ENCODE data around the gene UNC119B. TPM values are rescaled to one million over a fixed set of nuclear protein-coding genes. Genes with fewer than 3 reads are reported as not detected.

Gene UNC119B
- total and polyA plus RNA-seq, 3 donors from 2014 or later = 42.2 to 45.2 (median 43.3) TPM

DNA sequence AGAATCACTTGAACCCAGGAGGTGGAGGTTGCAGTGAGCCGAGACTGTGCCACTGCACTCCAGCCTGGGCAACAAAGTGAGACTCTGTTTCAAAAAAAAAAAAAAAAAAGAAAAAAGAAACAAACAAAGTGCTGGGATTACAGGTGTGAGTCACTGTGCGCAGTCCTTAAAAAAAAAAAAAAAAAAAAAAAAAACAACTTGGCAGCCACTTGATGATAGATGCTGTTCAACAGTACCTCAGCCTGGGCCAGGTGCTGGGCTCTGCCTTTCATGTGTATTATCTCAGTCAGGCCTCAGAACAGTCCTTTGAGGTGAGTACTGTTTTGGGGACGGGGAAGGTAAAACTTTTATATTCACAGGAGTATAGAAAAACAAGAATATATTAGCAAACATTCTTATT is 24.9 kb downstream of the UNC119B start:
- 79 to 91% methylated on average over 3 of the region's 3 CpGs for WGBS, 2 donors

DNA sequence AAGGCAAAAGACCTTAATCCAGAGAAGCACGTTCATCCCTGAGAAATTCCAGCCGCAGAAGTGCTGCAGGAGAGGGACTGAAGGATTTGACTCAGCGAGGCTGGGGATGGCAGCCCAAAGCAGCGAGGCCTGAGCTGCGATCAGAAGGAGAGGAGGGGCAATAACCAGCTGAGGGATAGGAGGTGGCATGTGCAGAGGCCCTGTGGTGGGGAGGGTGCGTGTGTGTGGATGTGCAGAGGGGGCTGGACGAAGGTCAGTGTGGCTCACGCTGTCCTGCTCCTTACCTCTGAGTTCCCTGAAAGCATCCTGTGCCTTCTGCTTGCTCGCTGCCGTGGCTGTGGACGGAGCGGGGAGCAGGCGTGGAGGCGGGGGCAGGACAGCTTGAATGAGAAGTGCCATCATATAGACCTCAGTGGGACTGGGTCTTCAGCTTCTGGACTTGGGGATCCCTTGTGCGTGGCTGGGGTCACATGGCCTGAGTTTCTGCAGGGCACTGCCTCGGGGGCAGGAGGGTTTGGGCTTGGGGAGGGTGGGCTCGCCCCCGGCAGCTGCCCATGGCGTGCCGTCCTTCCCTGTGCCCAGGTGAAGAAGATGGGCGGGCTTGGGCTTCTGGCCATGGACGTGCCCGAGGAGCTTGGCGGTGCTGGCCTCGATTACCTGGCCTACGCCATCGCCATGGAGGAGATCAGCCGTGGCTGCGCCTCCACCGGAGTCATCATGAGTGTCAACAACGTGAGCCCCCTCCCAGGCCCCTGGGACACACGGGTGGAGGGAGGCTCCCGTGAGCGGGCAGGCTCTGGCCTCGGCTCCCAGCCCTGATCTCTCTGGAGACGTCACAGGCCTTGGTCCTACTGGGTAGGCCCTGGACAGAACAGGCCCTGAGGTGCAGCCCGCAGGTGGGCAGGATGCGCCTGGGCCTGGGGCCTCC is 26.4 kb downstream of the UNC119B start:
- TF ChIP-seq, protein P1, sequence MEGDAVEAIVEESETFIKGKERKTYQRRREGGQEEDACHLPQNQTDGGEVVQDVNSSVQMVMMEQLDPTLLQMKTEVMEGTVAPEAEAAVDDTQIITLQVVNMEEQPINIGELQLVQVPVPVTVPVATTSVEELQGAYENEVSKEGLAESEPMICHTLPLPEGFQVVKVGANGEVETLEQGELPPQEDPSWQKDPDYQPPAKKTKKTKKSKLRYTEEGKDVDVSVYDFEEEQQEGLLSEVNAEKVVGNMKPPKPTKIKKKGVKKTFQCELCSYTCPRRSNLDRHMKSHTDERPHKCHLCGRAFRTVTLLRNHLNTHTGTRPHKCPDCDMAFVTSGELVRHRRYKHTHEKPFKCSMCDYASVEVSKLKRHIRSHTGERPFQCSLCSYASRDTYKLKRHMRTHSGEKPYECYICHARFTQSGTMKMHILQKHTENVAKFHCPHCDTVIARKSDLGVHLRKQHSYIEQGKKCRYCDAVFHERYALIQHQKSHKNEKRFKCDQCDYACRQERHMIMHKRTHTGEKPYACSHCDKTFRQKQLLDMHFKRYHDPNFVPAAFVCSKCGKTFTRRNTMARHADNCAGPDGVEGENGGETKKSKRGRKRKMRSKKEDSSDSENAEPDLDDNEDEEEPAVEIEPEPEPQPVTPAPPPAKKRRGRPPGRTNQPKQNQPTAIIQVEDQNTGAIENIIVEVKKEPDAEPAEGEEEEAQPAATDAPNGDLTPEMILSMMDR (IDR thresholded peaks at IDR 0.05) = no peak
- no peak for TF ChIP-seq POLR2A (IDR thresholded peaks at IDR 0.05)
- H3K9me3 ChIP-seq = no peaks in the 10 kb centered on the region
- H3K27ac ChIP-seq = no peak overlapping the region
- no peak for DNase-seq
- no peak overlapping the region for H3K4me3 ChIP-seq
- no peaks in the 10 kb centered on the region for H3K4me1 ChIP-seq
- H3K27me3 ChIP-seq = no peaks in the 10 kb centered on the region
- no peaks in the 10 kb centered on the region for H3K36me3 ChIP-seq (ENCODE audit: low read depth, missing control alignments)
- intact Hi-C loops (cut with DNase I; ENCODE audit: low total_unique reads) = no loop called here
- whole genome bisulfite sequencing, 2 donors = 94 to 98% methylated on average over 13 to 38 of the region's 38 CpGs

More for the DNA sequence above, 24.9 kb downstream of the UNC119B start:
- intact Hi-C loops (cut with DNase I; ENCODE audit: low total_unique reads) = no loop called here
- Histone ChIP-seq H3K27ac (no peak overlapping the region), H3K36me3 (ENCODE audit: low read depth, missing control alignments) (no peaks in the 10 kb centered on the region), H3K4me3 (no peak overlapping the region), H3K27me3 (no peaks in the 10 kb centered on the region), H3K9me3 (no peaks in the 10 kb centered on the region), H3K4me1 (no peaks in the 10 kb centered on the region)
- no peak for TF ChIP-seq POLR2A (IDR thresholded peaks at IDR 0.05)
- TF ChIP-seq, protein P1 (IDR thresholded peaks at IDR 0.05) = no peak
- DNase-seq = no peak

DNA sequence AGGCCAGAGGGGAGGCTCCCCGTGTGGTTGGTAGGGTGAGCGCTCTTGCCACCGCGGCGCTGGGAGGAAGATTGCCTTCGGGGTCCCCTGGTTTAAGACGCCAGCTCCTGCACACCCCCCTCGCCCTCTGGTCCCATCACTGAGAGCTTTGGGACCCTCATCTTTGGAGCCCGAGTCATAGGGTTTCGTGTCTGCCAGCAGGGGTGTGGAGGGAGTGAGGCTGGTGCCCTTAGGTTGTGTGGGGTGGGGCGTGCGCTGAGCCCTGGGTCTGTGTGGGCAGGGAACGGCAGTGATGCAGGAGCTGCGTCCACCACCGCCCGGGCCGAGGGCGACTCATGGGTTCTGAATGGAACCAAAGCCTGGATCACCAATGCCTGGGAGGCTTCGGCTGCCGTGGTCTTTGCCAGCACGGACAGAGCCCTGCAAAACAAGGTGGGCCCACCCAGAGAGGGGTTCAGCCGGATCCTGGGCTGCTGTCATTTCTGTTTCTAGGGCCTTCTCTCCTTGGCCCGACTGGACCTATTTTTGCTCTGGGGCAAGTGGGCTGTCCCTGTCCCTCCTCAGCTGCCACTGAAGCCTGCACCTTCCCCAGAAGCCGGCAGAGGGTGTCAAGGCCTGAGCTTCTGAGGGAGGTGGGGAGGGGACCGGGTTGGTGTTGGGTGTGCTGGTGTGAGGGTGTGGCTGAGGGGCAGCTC is 27.4 kb downstream of the UNC119B start:
- Histone ChIP-seq H3K27me3 (no peaks in the 10 kb centered on the region), H3K36me3 (ENCODE audit: low read depth, missing control alignments) (no peaks in the 10 kb centered on the region), H3K4me3 (no peak overlapping the region), H3K4me1 (no peaks in the 10 kb centered on the region), H3K9me3 (no peaks in the 10 kb centered on the region), H3K27ac (no peak overlapping the region)
- WGBS, 2 donors = 92 to 100% methylated on average over 9 to 25 of the region's 25 CpGs
- TF ChIP-seq POLR2A (IDR thresholded peaks at IDR 0.05) = no peak
- TF ChIP-seq, protein P1 (IDR thresholded peaks at IDR 0.05) = no peak
- DNase-seq = no peak
- intact Hi-C loops (cut with DNase I; ENCODE audit: low total_unique reads) = no loop called here

DNA sequence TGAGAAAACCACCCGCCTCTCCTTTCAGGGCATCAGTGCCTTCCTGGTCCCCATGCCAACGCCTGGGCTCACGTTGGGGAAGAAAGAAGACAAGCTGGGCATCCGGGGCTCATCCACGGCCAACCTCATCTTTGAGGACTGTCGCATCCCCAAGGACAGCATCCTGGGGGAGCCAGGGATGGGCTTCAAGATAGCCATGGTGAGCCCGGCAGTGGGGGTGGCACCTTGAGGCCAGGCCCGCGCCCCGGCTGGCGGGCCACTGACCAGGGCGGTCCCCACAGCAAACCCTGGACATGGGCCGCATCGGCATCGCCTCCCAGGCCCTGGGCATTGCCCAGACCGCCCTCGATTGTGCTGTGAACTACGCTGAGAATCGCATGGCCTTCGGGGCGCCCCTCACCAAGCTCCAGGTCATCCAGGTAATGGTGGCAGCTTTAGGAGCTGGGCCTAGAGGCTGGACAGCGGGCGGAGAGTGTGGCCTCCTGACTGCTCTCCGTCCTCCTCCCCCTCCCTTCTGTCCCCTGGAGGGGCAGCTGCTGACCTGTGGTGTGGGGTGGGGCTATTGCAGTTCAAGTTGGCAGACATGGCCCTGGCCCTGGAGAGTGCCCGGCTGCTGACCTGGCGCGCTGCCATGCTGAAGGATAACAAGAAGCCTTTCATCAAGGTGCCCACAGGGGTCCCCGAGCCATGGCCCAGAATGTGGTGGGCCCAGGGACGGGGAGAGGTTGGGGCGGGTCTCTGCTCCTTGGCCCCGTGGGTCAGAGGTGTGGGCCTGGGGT is 28.2 kb downstream of the UNC119B start:
- Histone ChIP-seq H3K4me3 (no peak overlapping the region), H3K27ac (no peak overlapping the region), H3K4me1 (no peaks in the 10 kb centered on the region), H3K9me3 (no peaks in the 10 kb centered on the region), H3K36me3 (ENCODE audit: low read depth, missing control alignments) (no peaks in the 10 kb centered on the region), H3K27me3 (no peaks in the 10 kb centered on the region)
- WGBS, 2 donors = 87 to 90% methylated on average over 10 to 30 of the region's 31 CpGs
- intact Hi-C loops (cut with DNase I; ENCODE audit: low total_unique reads) = no loop called here
- TF ChIP-seq, protein P1 (IDR thresholded peaks at IDR 0.05) = no peak
- TF ChIP-seq POLR2A (IDR thresholded peaks at IDR 0.05) = no peak
- no peak for DNase-seq

Data from testis (tissue), 3 donors.